Esophagus squamous epithelium (tissue), 5 donors: ENCODE results near the gene WLS. TPM values are rescaled to one million over a fixed set of nuclear protein-coding genes. Genes with fewer than 3 reads are reported as not detected.

Experiments
- DNase-seq: peaks from one replicate; lab custom pipeline; 2025; lab: John Stamatoyannopoulos, UW
- H3K27ac ChIP-seq, 4 donors: fragments of 200-600 bp; sonication (generic); one replicate each; pipeline ENCODE4 v1.5.1; 2016 to 2019; ENCODE audit warnings: mild to moderate bottlenecking in 1 of 4
- H3K27me3 ChIP-seq, 4 donors: fragments of 200-600 bp; sonication (generic); 1 replicate in 3 of 4; 2 replicates in 1 of 4; pipeline versions ENCODE4 v1.5.1 to v1.6.0; 2017 to 2021; ENCODE audit warnings: antibody characterized with exemption in 1 of 4
- H3K36me3 ChIP-seq, 3 donors: fragments of 200-600 bp; sonication (generic); one replicate each; pipeline ENCODE4 v1.5.1; 2016 to 2019
- H3K4me1 ChIP-seq, 3 donors: fragments of 200-600 bp; sonication (generic); one replicate each; pipeline ENCODE4 v1.5.1; 2017 to 2019
- H3K4me3 ChIP-seq, 4 donors: fragments of 200-600 bp; sonication (generic); 1 replicate in 3 of 4; 2 replicates in 1 of 4; pipeline ENCODE4 v1.5.1; 2016 to 2019; ENCODE audit warnings: mild to moderate bottlenecking in 2 of 4, moderate library complexity in 1 of 4
- H3K9me3 ChIP-seq, 3 donors: fragments of 200-600 bp; sonication (generic); one replicate each; pipeline ENCODE4 v1.5.1; 2016 to 2019
- POLR2A ChIP-seq, 4 donors: fragments of 450-650 bp; IDR thresholded peaks; one replicate each; pipeline ENCODE4 v1.6.1; 2017; ENCODE audit warnings: antibody characterized with exemption in 4 of 4, mild to moderate bottlenecking in 4 of 4, moderate library complexity in 3 of 4
- WGBS, 2 donors: methylation state at CpG; one replicate each; pipeline ENCODE4 v1.1.5; 2018; 5-methylcytosine and 5-hydroxymethylcytosine counted together
- intact Hi-C: fragments of 100-400 bp; cut with DNase I; formaldehyde crosslinking; loops from one replicate; pipeline ENCODE4 v1.15.0; 2022
- total RNA-seq, 4 donors: library from RNA; depleted of rRNA; stranded (reverse); fragments of >200 nt; gene quantifications; one replicate each; pipeline ENCODE4 v1.1.0, GENCODE V29; 2016
- TF ChIP-seq, protein P1 (sequence below), 6 experiments: fragments of 450-650 bp in 4 of 6; fragments of 200-600 bp in 2 of 6; sonication (generic) in 2 of 6; IDR thresholded peaks; one replicate each; pipeline ENCODE4 v1.5.1; 2016 to 2019; ENCODE audit warnings: antibody characterized with exemption in 6 of 6, mild to moderate bottlenecking in 4 of 6, moderate library complexity in 4 of 6
- donor health status: DM: yes; HTN: yes; CAD: no.

The WLS gene
- total RNA-seq, 4 donors from 2014 or later: 30.4 to 87.8 (median 60.0) TPM

DNA sequence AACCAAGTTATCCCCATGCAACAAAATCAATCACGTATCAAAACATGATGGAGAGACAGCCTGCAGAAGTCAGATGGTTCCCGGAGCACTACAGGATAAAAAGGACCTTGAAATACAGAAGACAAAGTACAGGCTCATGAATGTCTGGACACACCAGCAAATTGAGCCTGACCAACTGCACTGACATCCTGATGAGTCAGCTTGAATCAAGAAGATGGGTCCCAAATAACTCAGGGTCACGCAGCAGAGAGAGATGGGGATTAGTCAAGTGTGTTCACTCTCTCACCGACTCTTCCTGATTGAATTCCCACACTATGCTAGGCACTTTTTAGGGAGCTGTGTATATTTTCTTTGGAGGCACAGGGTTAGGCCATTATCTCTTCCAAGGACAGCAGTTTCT, 110.8 kb downstream of the WLS start:
- DNase-seq: no peak
- no peaks in the 10 kb centered on the region for H3K27me3 ChIP-seq
- TF ChIP-seq, protein P1, sequence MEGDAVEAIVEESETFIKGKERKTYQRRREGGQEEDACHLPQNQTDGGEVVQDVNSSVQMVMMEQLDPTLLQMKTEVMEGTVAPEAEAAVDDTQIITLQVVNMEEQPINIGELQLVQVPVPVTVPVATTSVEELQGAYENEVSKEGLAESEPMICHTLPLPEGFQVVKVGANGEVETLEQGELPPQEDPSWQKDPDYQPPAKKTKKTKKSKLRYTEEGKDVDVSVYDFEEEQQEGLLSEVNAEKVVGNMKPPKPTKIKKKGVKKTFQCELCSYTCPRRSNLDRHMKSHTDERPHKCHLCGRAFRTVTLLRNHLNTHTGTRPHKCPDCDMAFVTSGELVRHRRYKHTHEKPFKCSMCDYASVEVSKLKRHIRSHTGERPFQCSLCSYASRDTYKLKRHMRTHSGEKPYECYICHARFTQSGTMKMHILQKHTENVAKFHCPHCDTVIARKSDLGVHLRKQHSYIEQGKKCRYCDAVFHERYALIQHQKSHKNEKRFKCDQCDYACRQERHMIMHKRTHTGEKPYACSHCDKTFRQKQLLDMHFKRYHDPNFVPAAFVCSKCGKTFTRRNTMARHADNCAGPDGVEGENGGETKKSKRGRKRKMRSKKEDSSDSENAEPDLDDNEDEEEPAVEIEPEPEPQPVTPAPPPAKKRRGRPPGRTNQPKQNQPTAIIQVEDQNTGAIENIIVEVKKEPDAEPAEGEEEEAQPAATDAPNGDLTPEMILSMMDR (IDR thresholded peaks at IDR 0.05): no peak
- no peak for TF ChIP-seq POLR2A (IDR thresholded peaks at IDR 0.05)
- WGBS, 2 donors: 51 to 65% methylated on average over 4 of the region's 4 CpGs
- H3K36me3 ChIP-seq: peaks cover 0 to 56% (median 5%) of the 10 kb centered on the region in 3 donors
- no peaks in the 10 kb centered on the region for H3K9me3 ChIP-seq
- H3K4me3 ChIP-seq: no peak overlapping the region
- intact Hi-C loops: no loop called here
- peak overlapping the region in 2 of 4 donors; percentile 56 to 63 for H3K27ac ChIP-seq
- peaks cover 0 to 6% (median 0%) of the 10 kb centered on the region in 3 donors for H3K4me1 ChIP-seq

DNA sequence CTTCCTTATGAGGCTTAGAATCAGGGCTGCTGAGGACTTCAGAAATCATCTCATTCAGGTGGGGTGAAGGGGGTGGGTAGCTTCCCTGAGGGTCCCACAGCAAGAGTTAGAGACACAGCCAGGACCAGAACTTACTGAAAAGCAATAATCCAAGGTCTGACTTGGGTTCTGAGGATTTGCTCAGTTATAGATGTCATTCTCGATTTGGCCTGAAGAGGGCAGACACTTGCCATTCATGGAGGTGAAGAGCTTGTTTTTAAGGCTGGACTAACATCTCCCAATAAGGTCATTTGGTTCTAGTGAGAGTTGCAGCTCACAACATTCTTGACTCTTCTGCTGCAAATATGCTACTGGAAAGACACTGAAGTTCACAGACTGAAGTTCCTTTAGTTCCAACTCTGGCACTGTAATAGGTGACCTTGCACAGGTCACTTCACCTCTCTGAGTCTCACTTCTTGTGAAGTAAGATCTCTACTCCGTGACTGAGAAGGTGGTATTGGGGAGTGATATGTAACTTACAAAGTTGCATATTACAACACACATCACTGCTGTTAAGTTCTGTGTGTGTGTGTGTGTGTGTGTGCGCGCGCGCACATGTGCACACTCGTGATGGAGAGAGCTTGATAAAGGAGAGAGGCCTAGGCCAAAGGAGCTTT, 112.1 kb downstream of the WLS start:
- Histone ChIP-seq H3K4me1 (peaks cover 0 to 7% (median 0%) of the 10 kb centered on the region in 3 donors), H3K27me3 (no peaks in the 10 kb centered on the region), H3K36me3 (peaks cover 0 to 43% (median 0%) of the 10 kb centered on the region in 3 donors), H3K9me3 (no peaks in the 10 kb centered on the region), H3K27ac (peak overlapping the region; percentile 13 to 63 (median 55)), H3K4me3 (no peak overlapping the region)
- TF ChIP-seq, protein P1 (IDR thresholded peaks at IDR 0.05): peak; percentile 49 to 85 (median 83)
- TF ChIP-seq POLR2A (IDR thresholded peaks at IDR 0.05): no peak
- no peak for DNase-seq
- 39 to 42% methylated on average over 7 of the region's 7 CpGs for WGBS, 2 donors
- intact Hi-C loops: no loop called here

DNA sequence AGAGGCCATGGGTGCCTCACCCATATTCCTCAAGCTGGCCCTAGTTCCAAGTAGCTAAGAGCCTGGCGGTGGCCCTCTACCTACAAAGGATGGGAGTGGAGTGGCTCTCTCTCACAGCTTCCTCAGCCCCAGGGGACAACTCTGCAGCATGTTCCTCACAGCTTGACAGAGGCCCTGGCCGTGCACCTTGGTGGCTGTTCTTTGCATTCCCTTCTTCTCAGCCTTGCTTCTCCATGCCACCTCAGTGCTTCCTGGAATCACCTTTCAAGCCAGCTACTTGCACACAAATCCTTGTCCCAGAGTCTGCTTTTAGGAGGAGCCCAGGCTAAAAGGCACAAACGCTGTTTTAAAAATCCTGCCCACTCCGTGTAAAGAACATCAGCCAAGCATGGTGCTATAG, 112.9 kb downstream of the WLS start:
- Histone ChIP-seq H3K9me3 (no peaks in the 10 kb centered on the region), H3K27ac (peak overlapping the region in 1 of 4 donors; percentile 46), H3K4me3 (no peak overlapping the region), H3K27me3 (no peaks in the 10 kb centered on the region), H3K36me3 (peaks cover 0 to 35% (median 0%) of the 10 kb centered on the region in 3 donors), H3K4me1 (peaks cover 0 to 7% (median 0%) of the 10 kb centered on the region in 3 donors)
- intact Hi-C loops: loop anchor here (5.0 to 10.0 kb wide), 3 partner anchors 203 to 355 kb away; no protein-coding TSS in a partner anchor
- no peak for DNase-seq
- no peak for TF ChIP-seq POLR2A (IDR thresholded peaks at IDR 0.05)
- TF ChIP-seq, protein P1 (IDR thresholded peaks at IDR 0.05): no peak
- 86 to 89% methylated on average over 4 of the region's 4 CpGs for WGBS, 2 donors

DNA sequence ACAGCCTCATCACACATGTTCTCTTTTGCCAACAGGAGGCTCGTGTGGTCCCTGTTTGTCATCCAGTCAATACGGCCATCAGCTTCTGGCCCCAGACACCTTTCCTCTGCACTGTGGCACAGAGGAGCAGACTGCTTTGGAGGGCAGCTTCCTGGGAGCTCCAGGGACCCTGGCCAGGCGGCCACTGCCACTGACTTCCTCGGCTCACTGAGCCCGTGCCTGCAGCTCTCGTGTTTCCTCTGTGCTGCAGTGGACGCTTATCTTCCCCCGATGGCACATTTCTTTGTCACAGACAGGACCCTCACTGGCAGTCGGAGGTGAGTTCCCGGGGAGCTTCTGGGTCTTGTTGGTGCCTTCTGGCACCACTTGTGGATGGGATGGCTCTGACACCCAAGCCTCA, 114.9 kb downstream of the WLS start:
- H3K27me3 ChIP-seq: no peaks in the 10 kb centered on the region
- 44 to 75% methylated on average over 6 to 10 of the region's 10 CpGs for WGBS, 2 donors
- TF ChIP-seq, protein P1 (IDR thresholded peaks at IDR 0.05): no peak
- TF ChIP-seq POLR2A (IDR thresholded peaks at IDR 0.05): no peak
- H3K4me3 ChIP-seq: no peak overlapping the region
- intact Hi-C loops: loop anchor here (5.0 to 10.0 kb wide), 3 partner anchors 205 to 353 kb away; no protein-coding TSS in a partner anchor
- H3K27ac ChIP-seq: peak overlapping the region in 1 of 4 donors; percentile 23
- H3K36me3 ChIP-seq: peaks cover 0 to 14% (median 0%) of the 10 kb centered on the region in 3 donors
- H3K4me1 ChIP-seq: peaks cover 0 to 12% (median 0%) of the 10 kb centered on the region in 3 donors
- DNase-seq: no peak
- no peaks in the 10 kb centered on the region for H3K9me3 ChIP-seq

DNA sequence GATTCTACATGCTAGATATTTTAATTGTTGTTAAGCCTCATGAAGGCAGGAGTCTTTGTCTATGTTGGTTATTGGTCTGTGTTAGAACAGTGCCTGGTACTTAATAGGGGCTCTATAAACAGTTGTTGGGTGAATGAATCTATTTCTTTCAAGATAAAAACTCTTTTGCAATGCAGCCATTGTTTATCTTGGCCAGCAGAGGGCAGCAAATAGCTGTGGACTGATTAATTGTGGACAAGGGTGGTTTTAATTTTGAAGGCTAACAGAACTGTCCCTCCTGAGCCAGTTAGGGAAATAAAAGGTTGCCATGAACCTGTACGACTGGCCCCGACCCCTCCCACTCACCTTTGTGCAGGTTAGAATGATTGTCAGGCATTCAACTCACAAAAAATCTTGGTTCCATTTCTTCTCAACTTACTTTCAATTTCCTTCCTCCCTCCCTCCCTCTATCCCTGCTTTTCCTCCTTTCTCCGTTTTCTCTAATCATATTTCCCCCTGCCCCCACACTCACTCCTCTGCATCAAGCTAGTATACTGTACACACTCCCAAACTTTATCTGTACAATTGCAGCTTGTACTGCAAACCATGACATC, 115.6 kb downstream of the WLS start:
- WGBS, 2 donors: 0 to 3% methylated on average over 3 of the region's 3 CpGs
- Histone ChIP-seq H3K27ac (no peak overlapping the region), H3K36me3 (peaks cover 0 to 8% (median 0%) of the 10 kb centered on the region in 3 donors), H3K27me3 (no peaks in the 10 kb centered on the region), H3K9me3 (no peaks in the 10 kb centered on the region), H3K4me1 (peaks cover 0 to 19% (median 4%) of the 10 kb centered on the region in 3 donors), H3K4me3 (peak overlapping the region in 1 of 4 donors; percentile 53)
- DNase-seq: no peak
- TF ChIP-seq, protein P1 (IDR thresholded peaks at IDR 0.05): peak; percentile 52 to 90 (median 84)
- TF ChIP-seq POLR2A (IDR thresholded peaks at IDR 0.05): no peak
- intact Hi-C loops: loop anchor here (5.0 to 10.0 kb wide), 3 partner anchors 206 to 352 kb away; no protein-coding TSS in a partner anchor
